Hepatocyte (in vitro differentiated cells): ENCODE results near the gene RFFL.

Experiments
- EZH2 ChIP-seq: fragments of 200-600 bp; sonication (generic); IDR thresholded peaks from 2 replicates; pipeline ENCODE4 v1.6.1; 2016; ENCODE audit warnings: antibody characterized with exemption, mild to moderate bottlenecking, borderline replicate concordance
- TF ChIP-seq, protein P1 (sequence below): fragments of 200-600 bp; sonication (generic); IDR thresholded peaks from 2 replicates; pipeline ENCODE4 v1.5.1; 2016; ENCODE audit warnings: antibody characterized with exemption, mild to moderate bottlenecking; ENCODE audit not compliant: poor library complexity

DNA sequence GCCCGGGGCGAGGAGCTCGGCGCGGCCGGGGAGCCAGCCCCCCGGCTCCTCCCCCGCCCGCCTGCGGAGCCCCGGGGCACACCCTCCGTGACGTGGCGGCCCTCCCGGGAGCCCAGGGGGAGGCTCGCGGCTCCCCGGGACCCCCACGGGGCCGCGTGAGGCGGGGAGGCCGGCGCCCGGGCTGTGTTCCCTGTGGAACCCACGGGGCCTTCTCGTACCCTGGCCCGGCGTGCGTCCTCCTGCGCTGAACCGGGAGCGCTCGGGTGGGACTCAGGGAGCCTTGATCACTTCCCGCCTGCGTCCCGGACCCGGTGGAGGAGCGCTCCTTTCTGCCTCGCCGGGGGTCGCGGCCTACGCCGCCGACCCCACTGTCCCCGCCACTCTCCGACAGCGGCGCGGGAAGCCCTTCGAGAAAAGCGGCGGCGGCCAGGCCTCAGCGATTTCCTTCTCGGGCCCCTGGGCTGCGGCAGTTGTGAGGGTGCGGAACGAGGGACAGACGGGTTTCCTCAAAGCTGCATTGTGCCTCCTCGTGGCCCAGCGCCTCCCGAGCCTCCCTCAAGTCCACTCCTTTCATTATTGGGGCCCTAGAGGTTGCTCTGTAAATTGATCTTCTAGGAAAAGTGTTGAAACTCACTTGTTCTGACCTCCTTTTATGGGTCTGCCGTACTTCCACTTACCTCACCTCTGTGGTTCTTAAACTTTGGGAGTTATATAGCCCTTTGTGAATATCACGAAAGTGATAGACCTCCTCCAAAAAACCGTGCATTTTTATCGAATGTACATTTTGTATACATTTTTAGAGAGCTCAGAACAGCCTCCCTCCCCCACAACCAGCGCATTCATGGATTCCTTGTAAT, 82.6 kb downstream of the RFFL start:
- TF ChIP-seq, protein P1, sequence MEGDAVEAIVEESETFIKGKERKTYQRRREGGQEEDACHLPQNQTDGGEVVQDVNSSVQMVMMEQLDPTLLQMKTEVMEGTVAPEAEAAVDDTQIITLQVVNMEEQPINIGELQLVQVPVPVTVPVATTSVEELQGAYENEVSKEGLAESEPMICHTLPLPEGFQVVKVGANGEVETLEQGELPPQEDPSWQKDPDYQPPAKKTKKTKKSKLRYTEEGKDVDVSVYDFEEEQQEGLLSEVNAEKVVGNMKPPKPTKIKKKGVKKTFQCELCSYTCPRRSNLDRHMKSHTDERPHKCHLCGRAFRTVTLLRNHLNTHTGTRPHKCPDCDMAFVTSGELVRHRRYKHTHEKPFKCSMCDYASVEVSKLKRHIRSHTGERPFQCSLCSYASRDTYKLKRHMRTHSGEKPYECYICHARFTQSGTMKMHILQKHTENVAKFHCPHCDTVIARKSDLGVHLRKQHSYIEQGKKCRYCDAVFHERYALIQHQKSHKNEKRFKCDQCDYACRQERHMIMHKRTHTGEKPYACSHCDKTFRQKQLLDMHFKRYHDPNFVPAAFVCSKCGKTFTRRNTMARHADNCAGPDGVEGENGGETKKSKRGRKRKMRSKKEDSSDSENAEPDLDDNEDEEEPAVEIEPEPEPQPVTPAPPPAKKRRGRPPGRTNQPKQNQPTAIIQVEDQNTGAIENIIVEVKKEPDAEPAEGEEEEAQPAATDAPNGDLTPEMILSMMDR, result peak; percentile 37
- TF ChIP-seq EZH2, result no peak
